Measurements from ENCODE around the gene ANTXR2. TPM values are rescaled to one million over a fixed set of nuclear protein-coding genes. Genes with fewer than 3 reads are reported as not detected.
"Not testable (repeated sequence)": the region's sequence is repeated elsewhere in the genome, so short reads cannot be mapped to it uniquely, and the experiment has no call there.

The ANTXR2 gene
- total RNA-seq, 2 experiments from 2014 or later: 15.0 to 18.0 TPM

DNA sequence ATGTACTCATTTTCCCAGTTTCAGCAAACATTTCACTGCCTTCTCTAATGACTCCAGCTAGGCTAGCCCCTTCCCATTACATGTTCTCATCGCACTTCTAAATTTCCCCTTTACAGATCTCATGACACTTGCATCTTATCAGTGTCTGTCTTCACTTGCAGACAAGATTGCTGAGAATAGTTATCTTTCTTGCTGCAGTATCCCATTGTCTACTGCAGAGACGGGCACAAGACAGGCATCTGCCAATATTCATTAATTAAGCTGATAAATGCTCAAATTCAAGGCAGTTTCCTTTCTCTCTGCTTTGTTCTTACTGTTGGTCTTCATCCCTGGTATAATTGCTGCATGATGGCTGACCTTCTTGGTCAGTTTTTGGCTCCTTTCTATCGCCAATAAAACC, 175.9 kb downstream of the ANTXR2 start:
- ChIA-PET POLR2A (no interaction called here), CTCF (no interaction called here)
- no peaks in the 10 kb centered on the region for H3K36me3 Mint-ChIP-seq (ENCODE audit: low read depth)
- peaks cover 12% of the 10 kb centered on the region for H3K27me3 Mint-ChIP-seq (ENCODE audit: low read depth)
- no peaks in the 10 kb centered on the region for H3K9me3 Mint-ChIP-seq (ENCODE audit: insufficient read depth)
- DNase-seq (no peak), ATAC-seq (no peak)
- H3K4me1 Mint-ChIP-seq (ENCODE audit: low read depth): no peaks in the 10 kb centered on the region
- H3K4me3 Mint-ChIP-seq: no peak overlapping the region
- no peak overlapping the region for H3K27ac Mint-ChIP-seq

DNA sequence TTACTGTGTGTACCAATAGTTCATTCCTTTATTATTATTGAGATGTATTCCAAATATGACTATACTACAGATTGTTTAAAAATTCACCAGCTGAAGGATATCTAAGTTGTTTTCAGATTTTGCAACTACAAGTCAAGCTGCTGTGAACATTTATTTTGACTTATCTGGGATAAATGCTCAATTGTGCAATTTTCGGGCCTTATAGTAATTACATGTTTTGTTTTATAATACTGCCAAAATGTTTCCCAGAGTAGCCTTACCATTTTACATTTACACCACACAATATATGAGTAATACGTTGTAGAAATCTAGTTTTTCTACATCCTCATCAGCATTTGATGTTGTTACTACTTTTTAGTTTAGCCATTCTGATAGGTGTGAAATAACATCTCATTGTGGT, 179.6 kb downstream of the ANTXR2 start:
- ChIA-PET POLR2A (no interaction called here), CTCF (no interaction called here)
- no peaks in the 10 kb centered on the region for H3K4me1 Mint-ChIP-seq (ENCODE audit: low read depth)
- ATAC-seq (no peak), DNase-seq (no peak)
- H3K27me3 Mint-ChIP-seq (ENCODE audit: low read depth): peaks cover 13% of the 10 kb centered on the region
- no peak overlapping the region for H3K4me3 Mint-ChIP-seq
- H3K36me3 Mint-ChIP-seq (ENCODE audit: low read depth): no peaks in the 10 kb centered on the region
- no peak overlapping the region for H3K27ac Mint-ChIP-seq
- H3K9me3 Mint-ChIP-seq (ENCODE audit: insufficient read depth): no peaks in the 10 kb centered on the region

DNA sequence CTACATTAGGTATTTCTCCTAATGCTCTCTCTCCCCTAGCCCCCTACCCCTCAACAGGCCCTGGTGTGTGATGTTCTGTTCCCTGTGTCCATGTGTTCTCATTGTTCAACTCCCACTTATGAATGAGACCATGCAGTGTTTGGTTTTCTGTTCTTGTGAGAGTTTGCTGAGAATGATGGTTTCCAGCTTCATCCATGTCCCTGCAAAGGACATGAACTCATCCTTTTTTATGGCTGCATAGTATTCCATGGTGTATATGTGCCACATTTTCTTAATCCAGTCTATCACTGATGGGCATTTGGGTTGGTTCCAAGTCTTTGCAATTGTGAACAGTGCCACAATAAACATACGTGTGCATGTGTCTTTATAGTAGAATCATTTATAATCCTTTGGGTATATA, 184.0 kb downstream of the ANTXR2 start:
- ATAC-seq; H3K36me3 Mint-ChIP-seq (ENCODE audit: low read depth); H3K4me1 Mint-ChIP-seq (ENCODE audit: low read depth); POLR2A ChIA-PET; H3K9me3 Mint-ChIP-seq (ENCODE audit: insufficient read depth); DNase-seq; CTCF ChIA-PET; H3K27me3 Mint-ChIP-seq (ENCODE audit: low read depth); H3K4me3 Mint-ChIP-seq; H3K27ac Mint-ChIP-seq: not testable (repeated sequence)

DNA sequence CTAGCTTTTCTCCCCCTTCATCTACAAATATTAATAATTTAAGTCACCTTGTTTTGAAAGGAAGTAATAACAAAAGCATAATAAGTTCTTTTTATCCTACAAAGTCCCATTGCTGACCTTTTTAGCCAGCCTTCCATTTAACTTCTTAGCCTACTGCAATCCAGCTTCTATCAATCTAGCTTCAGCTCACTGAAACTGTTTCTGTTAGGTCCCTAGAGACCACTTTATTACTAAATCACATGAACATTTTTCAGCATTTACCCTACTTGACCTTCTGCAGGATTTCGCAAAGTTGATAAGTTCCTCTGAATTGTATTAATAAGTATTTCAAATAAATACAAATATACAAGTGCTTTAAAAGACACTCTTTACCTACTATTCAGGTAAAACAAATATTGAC, 186.5 kb downstream of the ANTXR2 start:
- H3K36me3 Mint-ChIP-seq (ENCODE audit: low read depth): no peaks in the 10 kb centered on the region
- no peak overlapping the region for H3K4me3 Mint-ChIP-seq
- H3K27me3 Mint-ChIP-seq (ENCODE audit: low read depth): peaks cover 3% of the 10 kb centered on the region
- no peak overlapping the region for H3K27ac Mint-ChIP-seq
- DNase-seq: no peak
- ATAC-seq: no peak
- H3K4me1 Mint-ChIP-seq (ENCODE audit: low read depth): no peaks in the 10 kb centered on the region
- CTCF ChIA-PET: no interaction called here
- POLR2A ChIA-PET: no interaction called here
- no peaks in the 10 kb centered on the region for H3K9me3 Mint-ChIP-seq (ENCODE audit: insufficient read depth)

DNA sequence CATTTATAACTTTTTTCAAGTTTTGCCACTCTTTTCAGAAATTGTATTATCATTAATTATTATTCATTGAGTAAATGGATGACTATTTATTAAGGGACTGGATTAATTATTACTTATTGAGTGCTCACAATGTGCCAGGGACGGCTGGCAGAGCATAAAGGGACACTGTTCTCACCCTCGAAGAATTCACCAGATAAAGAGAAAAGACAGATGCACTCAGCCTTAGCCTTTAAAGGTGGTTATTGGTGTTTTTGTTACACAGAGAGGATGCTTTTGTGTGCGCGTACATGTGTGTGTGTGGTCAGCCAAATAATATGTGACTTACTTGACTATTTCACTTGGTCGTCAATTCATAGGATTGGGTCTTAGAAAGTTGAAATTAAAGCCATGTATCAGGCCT, 187.0 kb downstream of the ANTXR2 start:
- H3K4me1 Mint-ChIP-seq (ENCODE audit: low read depth): no peaks in the 10 kb centered on the region
- H3K27me3 Mint-ChIP-seq (ENCODE audit: low read depth): peaks cover 3% of the 10 kb centered on the region
- no peak for DNase-seq
- POLR2A ChIA-PET: no interaction called here
- no peak overlapping the region for H3K4me3 Mint-ChIP-seq
- H3K9me3 Mint-ChIP-seq (ENCODE audit: insufficient read depth): no peaks in the 10 kb centered on the region
- H3K27ac Mint-ChIP-seq: no peak overlapping the region
- H3K36me3 Mint-ChIP-seq (ENCODE audit: low read depth): no peaks in the 10 kb centered on the region
- ATAC-seq: no peak
- CTCF ChIA-PET: no interaction called here

DNA sequence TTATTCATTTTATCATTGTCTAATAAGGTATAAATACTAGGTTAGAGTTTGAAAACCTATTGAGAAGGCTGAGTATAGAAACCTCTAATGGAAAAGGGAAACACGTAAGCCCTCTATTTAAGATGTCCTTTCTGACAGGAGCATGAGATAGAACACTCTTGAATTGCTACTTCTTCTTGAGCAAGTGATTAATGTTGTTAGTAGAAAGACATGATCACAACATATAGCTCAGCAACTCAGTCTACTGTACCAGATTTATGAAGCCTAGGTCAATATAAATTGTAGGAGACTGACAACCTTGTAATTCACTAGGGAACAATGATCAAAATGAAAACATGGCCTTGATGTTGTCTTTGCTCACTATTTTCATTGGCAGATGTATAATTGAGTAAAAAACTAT, 189.7 kb downstream of the ANTXR2 start:
- no peak for DNase-seq
- ATAC-seq: no peak
- H3K36me3 Mint-ChIP-seq (ENCODE audit: low read depth): no peaks in the 10 kb centered on the region
- H3K4me3 Mint-ChIP-seq: no peak overlapping the region
- no peaks in the 10 kb centered on the region for H3K4me1 Mint-ChIP-seq (ENCODE audit: low read depth)
- H3K27ac Mint-ChIP-seq: no peak overlapping the region
- CTCF ChIA-PET: no interaction called here
- H3K27me3 Mint-ChIP-seq (ENCODE audit: low read depth): peaks cover 2% of the 10 kb centered on the region
- no peaks in the 10 kb centered on the region for H3K9me3 Mint-ChIP-seq (ENCODE audit: insufficient read depth)
- POLR2A ChIA-PET: no interaction called here

DNA sequence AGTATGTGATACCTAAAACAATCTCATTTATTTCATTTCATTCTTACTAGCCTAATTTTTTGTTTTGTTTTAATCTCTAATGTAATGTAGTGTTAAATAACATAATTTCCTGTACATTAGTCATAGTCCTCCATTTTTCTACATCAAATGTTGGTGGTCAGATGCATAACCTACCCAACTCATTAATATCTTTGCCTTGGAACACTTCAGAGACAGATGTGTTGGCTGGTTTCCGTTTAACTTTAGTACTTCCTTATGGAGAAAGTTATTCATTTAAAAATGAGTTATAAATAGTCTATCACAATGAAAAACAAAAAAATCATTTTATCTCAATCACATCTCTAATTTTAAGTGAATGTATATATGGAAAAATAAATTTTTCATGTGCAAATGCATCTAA, 190.2 kb downstream of the ANTXR2 start:
- ChIA-PET POLR2A (no interaction called here), CTCF (no interaction called here)
- DNase-seq (no peak), ATAC-seq (no peak)
- Mint-ChIP-seq H3K27me3 (ENCODE audit: low read depth) (peaks cover 2% of the 10 kb centered on the region), H3K9me3 (ENCODE audit: insufficient read depth) (no peaks in the 10 kb centered on the region), H3K4me1 (ENCODE audit: low read depth) (no peaks in the 10 kb centered on the region), H3K27ac (no peak overlapping the region), H3K4me3 (no peak overlapping the region), H3K36me3 (ENCODE audit: low read depth) (no peaks in the 10 kb centered on the region)

DNA sequence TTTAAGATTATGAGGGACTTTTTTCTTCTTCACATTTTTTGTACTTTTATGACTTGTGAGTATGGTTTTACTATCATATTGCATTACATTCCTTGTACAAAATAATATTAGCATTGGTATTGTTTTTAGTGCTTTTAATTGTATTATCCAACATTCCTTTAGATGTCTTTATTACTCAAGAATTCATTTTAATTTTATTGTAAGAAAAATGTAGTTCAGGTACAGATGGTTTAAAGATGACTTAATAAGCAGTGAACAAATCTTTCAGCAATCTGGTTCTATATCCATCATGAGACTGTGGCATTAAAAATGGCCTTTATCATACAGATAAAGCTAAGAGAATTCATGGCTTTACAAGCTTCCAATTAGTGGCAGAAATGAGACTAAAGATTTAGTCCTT, 191.6 kb downstream of the ANTXR2 start:
- ChIA-PET POLR2A (no interaction called here), CTCF (no interaction called here)
- Mint-ChIP-seq H3K4me3 (no peak overlapping the region), H3K9me3 (ENCODE audit: insufficient read depth) (no peaks in the 10 kb centered on the region), H3K27me3 (ENCODE audit: low read depth) (peaks cover 2% of the 10 kb centered on the region), H3K4me1 (ENCODE audit: low read depth) (no peaks in the 10 kb centered on the region), H3K27ac (no peak overlapping the region), H3K36me3 (ENCODE audit: low read depth) (no peaks in the 10 kb centered on the region)
- DNase-seq: no peak
- no peak for ATAC-seq

DNA sequence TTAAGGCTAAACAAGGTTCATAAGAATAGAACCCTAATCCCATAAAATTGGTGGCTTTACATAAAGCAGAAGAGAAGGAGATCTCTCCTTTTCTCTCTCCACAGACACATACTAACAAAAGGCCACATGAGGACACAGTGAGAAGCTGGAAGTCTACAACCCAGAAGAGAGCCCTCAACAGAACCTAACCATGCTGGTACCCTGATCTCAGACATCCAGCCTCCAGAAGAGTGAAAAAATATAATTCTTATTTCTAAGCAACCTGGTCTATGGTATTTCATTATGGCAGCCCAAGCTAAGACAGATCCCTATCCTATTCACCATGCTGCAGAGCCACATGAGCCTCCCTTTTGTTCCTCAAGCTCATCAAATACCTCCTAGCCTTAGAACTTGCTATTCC, 195.5 kb downstream of the ANTXR2 start:
- Mint-ChIP-seq H3K4me1 (ENCODE audit: low read depth) (no peaks in the 10 kb centered on the region), H3K36me3 (ENCODE audit: low read depth) (no peaks in the 10 kb centered on the region), H3K4me3 (no peak overlapping the region), H3K27me3 (ENCODE audit: low read depth) (no peaks in the 10 kb centered on the region), H3K9me3 (ENCODE audit: insufficient read depth) (no peaks in the 10 kb centered on the region), H3K27ac (no peak overlapping the region)
- POLR2A ChIA-PET: no interaction called here
- CTCF ChIA-PET: no interaction called here
- ATAC-seq (no peak), DNase-seq (no peak)

DNA sequence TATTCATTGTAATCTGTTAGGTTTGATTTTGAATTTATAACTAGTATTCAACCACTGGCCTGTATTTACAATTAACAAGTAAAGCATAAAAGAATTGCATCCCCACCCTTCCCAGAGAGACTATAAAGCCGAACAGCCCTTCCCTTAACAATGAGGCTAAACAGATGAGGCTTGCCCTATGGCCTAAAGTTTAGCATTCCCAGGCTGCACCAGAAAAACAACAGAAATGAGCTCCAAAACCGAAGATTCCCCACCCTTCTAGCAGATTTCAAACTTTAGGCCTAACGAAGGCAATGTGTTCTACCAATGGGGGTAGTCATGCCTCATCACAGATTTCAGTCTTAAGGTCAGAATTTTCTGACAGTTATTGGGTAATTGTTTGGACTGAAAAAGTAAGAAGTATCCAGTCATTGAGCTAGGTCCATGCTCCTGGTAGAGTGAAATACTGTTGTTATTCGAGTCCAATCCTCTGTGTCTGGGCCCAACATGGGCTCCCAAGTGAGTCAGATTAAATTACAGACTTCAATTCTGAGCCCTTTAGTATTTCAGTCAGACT, 197.6 kb downstream of the ANTXR2 start:
- ATAC-seq: no peak
- ChIA-PET POLR2A (no interaction called here), CTCF (no interaction called here)
- H3K27ac Mint-ChIP-seq: no peak overlapping the region
- no peaks in the 10 kb centered on the region for H3K27me3 Mint-ChIP-seq (ENCODE audit: low read depth)
- H3K36me3 Mint-ChIP-seq (ENCODE audit: low read depth): no peaks in the 10 kb centered on the region
- no peaks in the 10 kb centered on the region for H3K9me3 Mint-ChIP-seq (ENCODE audit: insufficient read depth)
- DNase-seq: no peak
- H3K4me1 Mint-ChIP-seq (ENCODE audit: low read depth): no peaks in the 10 kb centered on the region
- no peak overlapping the region for H3K4me3 Mint-ChIP-seq

DNA sequence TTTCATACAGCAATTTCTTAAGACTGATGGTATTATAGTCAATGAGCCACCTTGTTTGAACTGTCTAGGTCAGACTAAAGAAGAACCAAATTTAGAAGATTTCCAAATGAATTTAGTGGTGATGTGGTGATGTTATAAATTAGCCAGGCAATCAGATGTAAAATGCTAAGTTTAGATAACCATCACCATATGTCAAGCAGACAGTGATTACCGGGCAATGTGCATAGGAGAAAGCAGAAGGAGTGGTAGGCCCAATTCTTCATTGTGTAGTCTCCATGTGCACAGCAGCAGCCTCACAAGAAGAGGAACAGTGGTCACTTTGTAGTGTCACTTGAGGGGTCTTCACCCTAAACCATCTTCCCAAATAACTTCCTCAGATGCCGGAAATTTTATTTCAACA, 198.8 kb downstream of the ANTXR2 start:
- ChIA-PET POLR2A (no interaction called here), CTCF (no interaction called here)
- no peak overlapping the region for H3K27ac Mint-ChIP-seq
- H3K9me3 Mint-ChIP-seq (ENCODE audit: insufficient read depth): no peaks in the 10 kb centered on the region
- no peak for ATAC-seq
- H3K4me1 Mint-ChIP-seq (ENCODE audit: low read depth): no peaks in the 10 kb centered on the region
- peaks cover 2% of the 10 kb centered on the region for H3K27me3 Mint-ChIP-seq (ENCODE audit: low read depth)
- H3K4me3 Mint-ChIP-seq: no peak overlapping the region
- no peak for DNase-seq
- no peaks in the 10 kb centered on the region for H3K36me3 Mint-ChIP-seq (ENCODE audit: low read depth)

DNA sequence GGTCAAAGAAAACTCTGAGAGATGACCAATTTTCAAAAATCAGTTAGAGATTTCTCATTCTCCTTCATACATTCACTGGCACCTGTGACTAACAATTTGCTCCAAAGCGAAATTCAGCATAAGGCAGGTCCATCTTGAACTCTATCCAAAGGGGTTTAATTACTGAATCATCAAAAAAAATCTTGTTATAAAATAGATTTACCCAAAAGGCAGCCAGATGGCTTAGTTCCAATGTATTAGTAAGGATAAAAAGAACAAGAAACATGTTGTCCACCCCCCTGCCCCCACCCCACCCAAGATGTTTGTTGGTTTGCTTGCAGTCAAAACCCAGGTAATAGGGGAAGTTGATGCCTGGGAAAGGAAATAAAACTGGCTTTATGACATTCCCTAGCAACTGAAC, 200.3 kb downstream of the ANTXR2 start:
- peaks cover 2% of the 10 kb centered on the region for H3K27me3 Mint-ChIP-seq (ENCODE audit: low read depth)
- ChIA-PET CTCF (no interaction called here), POLR2A (no interaction called here)
- no peak overlapping the region for H3K27ac Mint-ChIP-seq
- H3K4me1 Mint-ChIP-seq (ENCODE audit: low read depth): no peaks in the 10 kb centered on the region
- no peak for DNase-seq
- H3K9me3 Mint-ChIP-seq (ENCODE audit: insufficient read depth): no peaks in the 10 kb centered on the region
- H3K36me3 Mint-ChIP-seq (ENCODE audit: low read depth): no peaks in the 10 kb centered on the region
- H3K4me3 Mint-ChIP-seq: no peak overlapping the region
- ATAC-seq: no peak

DNA sequence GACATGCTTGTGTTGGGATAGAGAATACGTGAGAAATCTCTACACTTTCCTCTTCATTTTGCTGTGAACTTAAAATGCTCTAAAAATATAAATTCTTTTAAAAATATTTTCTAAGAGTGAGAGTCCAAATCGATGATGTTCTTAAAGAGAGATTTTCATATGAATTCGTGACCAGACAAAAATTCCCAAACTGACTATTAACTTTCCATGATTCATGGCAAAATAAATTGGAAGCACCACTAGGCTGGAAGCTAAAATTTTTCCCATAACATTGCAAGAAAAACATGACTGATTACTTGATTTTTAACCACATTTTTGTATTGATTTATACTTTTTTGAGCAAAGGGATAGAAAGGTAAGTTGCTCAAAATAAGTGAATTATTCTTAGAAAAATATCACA, 201.1 kb downstream of the ANTXR2 start:
- H3K27me3 Mint-ChIP-seq (ENCODE audit: low read depth): peaks cover 2% of the 10 kb centered on the region
- CTCF ChIA-PET: no interaction called here
- H3K36me3 Mint-ChIP-seq (ENCODE audit: low read depth): no peaks in the 10 kb centered on the region
- H3K4me3 Mint-ChIP-seq: no peak overlapping the region
- DNase-seq (no peak), ATAC-seq (no peak)
- no peaks in the 10 kb centered on the region for H3K9me3 Mint-ChIP-seq (ENCODE audit: insufficient read depth)
- H3K27ac Mint-ChIP-seq: no peak overlapping the region
- no peaks in the 10 kb centered on the region for H3K4me1 Mint-ChIP-seq (ENCODE audit: low read depth)
- POLR2A ChIA-PET: no interaction called here

Measured in activated CD8-positive, alpha-beta T cell treated with anti-CD3 and anti-CD28 coated beads, Interleukin-2, amount 10 ng/mL, durations not matched to agents 7 days and 5 days (primary cell).